Hepatocyte (in vitro differentiated cells): ENCODE results near the gene GLIPR2. TPM values are rescaled to one million over a fixed set of nuclear protein-coding genes. Genes with fewer than 3 reads are reported as not detected.

ENCODE experiments used
- DNase-seq: peaks from one replicate; pipeline ENCODE4 v3.0.0-alpha.2; 2016; ENCODE audit warnings: low spot score
- H2AFZ ChIP-seq: fragments of 200-600 bp; sonication (generic); 2 replicates; pipeline ENCODE4 v1.6.0; 2016; ENCODE audit warnings: antibody characterized with exemption, mild to moderate bottlenecking
- H3K27ac ChIP-seq: fragments of 200-600 bp; sonication (generic); 2 replicates; pipeline ENCODE4 v1.5.1; 2016; ENCODE audit warnings: mild to moderate bottlenecking
- H3K27me3 ChIP-seq: fragments of 200-600 bp; sonication (generic); 2 replicates; pipeline ENCODE4 v1.6.1; 2016
- H3K36me3 ChIP-seq: fragments of 200-600 bp; sonication (generic); replicated peaks from 2 replicates; pipeline ENCODE4 v1.5.1; 2016; ENCODE audit warnings: low read depth; ENCODE audit not compliant: insufficient read depth
- H3K4me1 ChIP-seq: fragments of 200-600 bp; sonication (generic); 2 replicates; pipeline ENCODE4 v1.5.1; 2016; ENCODE audit warnings: mild to moderate bottlenecking, moderate library complexity; ENCODE audit not compliant: insufficient read depth
- H3K4me2 ChIP-seq: fragments of 200-600 bp; sonication (generic); 2 replicates; pipeline ENCODE4 v1.6.0; 2016
- H3K4me3 ChIP-seq: fragments of 200-600 bp; sonication (generic); 2 replicates; pipeline ENCODE4 v1.5.1; 2016; ENCODE audit warnings: mild to moderate bottlenecking
- H3K79me2 ChIP-seq: fragments of 200-600 bp; sonication (generic); 2 replicates; pipeline ENCODE4 v1.6.0; 2017; ENCODE audit warnings: mild to moderate bottlenecking
- H3K9me2 ChIP-seq: fragments of 200-600 bp; sonication (generic); replicated peaks from 2 replicates; pipeline ENCODE4 v1.6.0; 2017; ENCODE audit warnings: mild to moderate bottlenecking; ENCODE audit not compliant: insufficient read depth
- H3K9me3 ChIP-seq: fragments of 200-600 bp; sonication (generic); 2 replicates; pipeline ENCODE4 v1.5.1; 2016; ENCODE audit warnings: low read depth, mild to moderate bottlenecking
- H4K20me1 ChIP-seq: fragments of 200-600 bp; sonication (generic); 2 replicates; pipeline ENCODE4 v1.6.0; 2016; ENCODE audit warnings: mild to moderate bottlenecking; ENCODE audit not compliant: insufficient read depth, poor library complexity, severe bottlenecking
- EZH2 ChIP-seq: fragments of 200-600 bp; sonication (generic); IDR thresholded peaks from 2 replicates; pipeline ENCODE4 v1.6.1; 2016; ENCODE audit warnings: antibody characterized with exemption, mild to moderate bottlenecking, borderline replicate concordance
- EZH2phosphoT487 ChIP-seq: fragments of 200-600 bp; sonication (generic); IDR thresholded peaks from one replicate; pipeline ENCODE4 v1.6.1; 2018; ENCODE audit warnings: antibody characterized with exemption, mild to moderate bottlenecking, low read depth, moderate library complexity; ENCODE audit not compliant: unreplicated experiment, severe bottlenecking
- WGBS: methylation state at CpG from one replicate; pipeline ENCODE4 v1.1.6; 2016; ENCODE audit warnings: low lambda C conversion rate; ENCODE audit errors: missing lambda C conversion rate; 5-methylcytosine and 5-hydroxymethylcytosine counted together
- polyA plus RNA-seq: library from polyadenylated mRNA; unstranded; fragments of >200 nt; fragmentation: Nextera tagmentation; extraction: Ambion mirVana; gene quantifications from 2 replicates; pipeline ENCODE4 v1.2.1, GENCODE V29; 2016
- total RNA-seq: library from RNA; depleted of rRNA; stranded (reverse); fragments of >200 nt; gene quantifications from 2 replicates; pipeline ENCODE4 v1.2.3, GENCODE V29; 2014
- TF ChIP-seq, protein P1 (sequence below): fragments of 200-600 bp; sonication (generic); IDR thresholded peaks from 2 replicates; pipeline ENCODE4 v1.5.1; 2016; ENCODE audit warnings: antibody characterized with exemption, mild to moderate bottlenecking; ENCODE audit not compliant: poor library complexity

Gene GLIPR2
- total and polyA plus RNA-seq, 2 experiments from 2014 or later: 12.6 to 14.1 TPM

GRCh38 chr9:36189976-36190375 is 53.4 kb downstream of the GLIPR2 start:
- H3K27ac ChIP-seq: peak overlapping the region; percentile 84
- DNase-seq: peak; percentile 46

GRCh38 chr9:36190388-36191289 is 54.1 kb downstream of the GLIPR2 start, which contains the start of gene CLTA:
CLTA (plus strand) TSS chr9:36190921; CDS start chr9:36191057, 136 bp downstream.
- Histone ChIP-seq H3K36me3 (no peaks in the 10 kb centered on the region), H3K4me3 (peak within 1 kb of the TSS; percentile 53), H2AFZ (peak within 1 kb of the TSS; percentile 39), H3K27me3 (no peaks in the 10 kb centered on the region), H3K79me2 (peaks cover 47% of the 10 kb centered on the region), H3K9me3 (no peaks in the 10 kb centered on the region), H3K4me1 (peaks cover 31% of the 10 kb centered on the region), H3K4me2 (peak within 1 kb of the TSS; percentile 95), H3K27ac (peak within 1 kb of the TSS; percentile 86), H3K9me2 (no peaks in the 10 kb centered on the region), H4K20me1 (peaks cover 42% of the 10 kb centered on the region)
- WGBS: 1% methylated on average over 66 of the region's 68 CpGs
- TF ChIP-seq, protein P1, sequence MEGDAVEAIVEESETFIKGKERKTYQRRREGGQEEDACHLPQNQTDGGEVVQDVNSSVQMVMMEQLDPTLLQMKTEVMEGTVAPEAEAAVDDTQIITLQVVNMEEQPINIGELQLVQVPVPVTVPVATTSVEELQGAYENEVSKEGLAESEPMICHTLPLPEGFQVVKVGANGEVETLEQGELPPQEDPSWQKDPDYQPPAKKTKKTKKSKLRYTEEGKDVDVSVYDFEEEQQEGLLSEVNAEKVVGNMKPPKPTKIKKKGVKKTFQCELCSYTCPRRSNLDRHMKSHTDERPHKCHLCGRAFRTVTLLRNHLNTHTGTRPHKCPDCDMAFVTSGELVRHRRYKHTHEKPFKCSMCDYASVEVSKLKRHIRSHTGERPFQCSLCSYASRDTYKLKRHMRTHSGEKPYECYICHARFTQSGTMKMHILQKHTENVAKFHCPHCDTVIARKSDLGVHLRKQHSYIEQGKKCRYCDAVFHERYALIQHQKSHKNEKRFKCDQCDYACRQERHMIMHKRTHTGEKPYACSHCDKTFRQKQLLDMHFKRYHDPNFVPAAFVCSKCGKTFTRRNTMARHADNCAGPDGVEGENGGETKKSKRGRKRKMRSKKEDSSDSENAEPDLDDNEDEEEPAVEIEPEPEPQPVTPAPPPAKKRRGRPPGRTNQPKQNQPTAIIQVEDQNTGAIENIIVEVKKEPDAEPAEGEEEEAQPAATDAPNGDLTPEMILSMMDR: peak; percentile 67
- TF ChIP-seq EZH2phosphoT487 (no peak), EZH2 (no peak)
- DNase-seq: peak; percentile 98

More at GRCh38 chr9:36189976-36190375, 53.4 kb downstream of the GLIPR2 start:
- Histone ChIP-seq H3K4me1 (peaks cover 27% of the 10 kb centered on the region), H3K4me3 (peak overlapping the region; percentile 20), H3K4me2 (peak overlapping the region; percentile 74), H2AFZ (peak overlapping the region; percentile 39), H3K27me3 (no peaks in the 10 kb centered on the region), H3K36me3 (no peaks in the 10 kb centered on the region), H4K20me1 (peaks cover 36% of the 10 kb centered on the region), H3K9me2 (no peaks in the 10 kb centered on the region), H3K79me2 (peaks cover 40% of the 10 kb centered on the region), H3K9me3 (no peaks in the 10 kb centered on the region)
- TF ChIP-seq, protein P1: no peak
- TF ChIP-seq EZH2phosphoT487 (no peak), EZH2 (no peak)
- 14% methylated on average over 9 of the region's 9 CpGs for WGBS

DNA sequence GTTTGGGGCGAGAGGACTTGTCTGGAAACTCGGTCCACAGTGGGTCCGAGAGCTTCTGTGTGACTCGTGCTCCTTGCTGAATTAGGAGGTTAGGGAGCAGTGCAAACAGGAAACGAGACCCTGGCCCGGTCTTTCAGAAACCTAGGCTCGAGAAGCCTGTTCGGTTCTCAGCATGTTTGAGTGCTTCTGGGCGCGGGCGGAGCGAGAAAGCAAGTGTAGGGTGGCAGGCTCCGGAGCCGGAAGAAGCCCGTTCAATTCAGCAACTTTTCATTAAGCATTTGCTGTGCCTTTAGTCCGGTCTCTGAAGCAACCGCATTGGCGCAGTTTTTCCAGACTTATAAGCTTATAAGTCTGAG is 54.7 kb downstream of the GLIPR2 start:
- Histone ChIP-seq H3K4me2 (peak overlapping the region; percentile 95), H3K27me3 (no peaks in the 10 kb centered on the region), H2AFZ (peak overlapping the region; percentile 22), H3K9me3 (no peaks in the 10 kb centered on the region), H4K20me1 (peaks cover 47% of the 10 kb centered on the region), H3K4me3 (peak overlapping the region; percentile 53), H3K9me2 (no peaks in the 10 kb centered on the region), H3K36me3 (no peaks in the 10 kb centered on the region), H3K4me1 (peaks cover 31% of the 10 kb centered on the region), H3K79me2 (peaks cover 53% of the 10 kb centered on the region), H3K27ac (peak overlapping the region; percentile 86)
- DNase-seq: peak; percentile 42
- WGBS: under 1% methylated on average over 18 of the region's 18 CpGs
- TF ChIP-seq EZH2phosphoT487 (no peak), EZH2 (no peak)
- TF ChIP-seq, protein P1: no peak
